Colon (tissue), 2 donors: ENCODE results near the gene USP37.

Source experiments
- FAIRE-seq: peaks from 2 replicates; lab custom pipeline; 2012; peaks lifted over from hg19 to GRCh38; lab: Jason Lieb, UNC
- donor health status: control.
- donor health status: control.

Gene USP37

DNA sequence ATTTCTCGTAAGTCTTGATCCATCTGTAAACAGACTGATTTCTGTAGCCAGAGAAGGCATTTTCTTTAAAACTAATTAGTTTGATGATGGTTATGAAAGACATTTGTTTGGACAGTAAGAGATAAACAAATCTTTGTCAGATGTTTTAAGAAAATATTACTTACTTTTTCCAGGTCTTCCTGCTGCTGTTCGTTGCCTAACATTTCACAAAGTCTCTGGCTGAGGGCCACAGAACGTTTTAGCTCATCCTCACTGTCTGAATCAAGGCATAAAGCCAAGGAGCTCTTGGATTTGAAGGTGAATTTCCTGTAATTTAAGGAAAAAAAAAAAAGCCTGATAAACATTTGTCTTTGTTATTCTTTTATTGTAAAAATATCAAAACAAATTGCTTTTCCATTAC is 91.5 kb downstream of the USP37 start:
- no peak for FAIRE-seq

DNA sequence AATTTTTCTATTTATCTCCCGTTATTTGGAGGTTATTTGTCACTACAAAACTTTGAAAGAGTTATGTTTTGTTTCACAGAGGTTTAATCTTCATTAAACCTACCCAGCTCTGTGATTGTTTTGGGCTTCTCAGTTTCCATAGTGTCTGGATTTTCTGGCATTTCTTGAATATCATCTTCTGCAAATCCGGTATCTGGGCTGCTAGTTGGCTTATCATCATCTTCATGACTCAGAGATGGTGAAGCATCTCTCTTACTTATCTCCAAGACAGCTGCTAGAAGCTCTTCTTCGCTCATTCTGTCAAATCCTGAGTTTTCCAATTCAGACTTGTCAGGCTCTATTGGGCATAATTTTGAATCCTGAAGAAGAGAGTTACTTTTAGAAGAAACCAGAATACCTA is 93.6 kb downstream of the USP37 start:
- no peak for FAIRE-seq

DNA sequence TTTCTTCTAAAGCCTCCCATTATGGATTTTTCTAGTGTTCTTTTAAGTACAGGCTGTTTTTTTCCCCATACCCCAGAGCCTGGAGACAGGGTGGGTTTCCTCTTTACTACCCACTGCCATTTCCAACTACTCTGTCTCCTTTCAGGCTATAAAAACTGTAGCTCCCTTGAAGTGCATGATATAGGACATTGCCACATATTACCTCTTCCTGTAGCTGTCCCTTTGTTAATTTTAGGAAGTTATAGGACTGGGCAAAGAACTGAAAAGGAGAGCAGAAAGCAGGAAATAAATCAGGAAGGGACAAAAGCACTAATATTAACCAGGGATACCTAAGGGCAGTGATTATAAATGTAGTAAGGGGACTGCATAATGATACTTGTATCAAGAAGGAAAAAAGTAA is 95.2 kb downstream of the USP37 start:
- no peak for FAIRE-seq

DNA sequence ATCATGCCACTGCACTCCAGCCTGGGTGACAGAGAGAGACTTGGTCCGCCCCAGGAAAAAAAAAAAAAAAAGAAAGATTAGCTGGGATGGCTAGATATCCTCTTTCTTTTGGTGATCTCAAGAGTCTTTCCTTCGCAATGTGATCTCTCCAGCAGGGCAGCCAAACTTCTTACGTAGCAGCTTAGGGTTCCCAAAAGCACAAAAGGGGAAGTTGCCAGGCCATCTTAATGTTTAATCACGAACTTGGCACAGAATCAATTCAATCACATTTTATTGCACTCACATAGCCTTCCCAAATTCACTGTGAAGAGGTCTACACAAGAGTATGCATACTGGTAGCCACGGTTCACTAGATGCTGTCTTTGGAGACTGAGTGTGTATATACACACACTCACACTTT is 96.2 kb downstream of the USP37 start:
- no peak for FAIRE-seq

DNA sequence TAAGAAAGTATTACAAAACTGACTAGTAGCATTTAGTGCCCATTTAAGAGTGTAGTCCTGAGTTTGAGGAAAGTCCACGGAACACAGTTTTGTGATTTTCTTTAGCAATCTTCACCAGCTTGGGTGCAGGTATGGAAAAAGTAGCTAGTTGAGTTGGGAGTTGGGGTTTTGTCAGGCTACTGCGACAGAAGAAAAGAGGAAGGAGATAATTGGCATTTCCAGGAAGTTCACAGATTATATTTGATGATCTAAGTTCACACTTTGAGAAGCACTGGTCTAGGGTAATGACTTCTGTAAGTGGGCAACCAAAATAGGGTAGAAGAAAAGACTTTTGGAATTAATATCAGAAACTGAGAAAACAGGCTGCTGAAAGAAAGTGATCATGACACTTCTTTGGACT is 97.1 kb downstream of the USP37 start:
- FAIRE-seq, result no peak

DNA sequence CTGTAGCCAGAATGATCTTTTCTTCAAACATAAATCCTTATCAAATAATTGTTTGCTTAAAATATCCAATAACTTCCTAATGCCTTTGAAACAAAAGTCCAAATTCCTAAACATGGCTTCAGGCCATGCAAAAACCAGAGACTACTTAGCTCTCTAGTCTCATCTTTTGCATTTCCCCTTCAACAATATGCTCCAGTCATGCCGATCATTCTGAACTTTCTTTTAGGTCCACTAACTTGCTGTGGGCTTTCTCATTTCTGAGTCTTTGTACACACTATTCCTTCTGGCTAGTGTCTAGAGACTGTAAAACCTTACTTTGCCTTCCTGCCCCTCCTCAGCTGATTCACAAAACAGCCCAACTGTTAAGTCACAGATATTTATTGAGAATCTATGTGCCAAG is 97.7 kb downstream of the USP37 start:
- FAIRE-seq, result no peak

DNA sequence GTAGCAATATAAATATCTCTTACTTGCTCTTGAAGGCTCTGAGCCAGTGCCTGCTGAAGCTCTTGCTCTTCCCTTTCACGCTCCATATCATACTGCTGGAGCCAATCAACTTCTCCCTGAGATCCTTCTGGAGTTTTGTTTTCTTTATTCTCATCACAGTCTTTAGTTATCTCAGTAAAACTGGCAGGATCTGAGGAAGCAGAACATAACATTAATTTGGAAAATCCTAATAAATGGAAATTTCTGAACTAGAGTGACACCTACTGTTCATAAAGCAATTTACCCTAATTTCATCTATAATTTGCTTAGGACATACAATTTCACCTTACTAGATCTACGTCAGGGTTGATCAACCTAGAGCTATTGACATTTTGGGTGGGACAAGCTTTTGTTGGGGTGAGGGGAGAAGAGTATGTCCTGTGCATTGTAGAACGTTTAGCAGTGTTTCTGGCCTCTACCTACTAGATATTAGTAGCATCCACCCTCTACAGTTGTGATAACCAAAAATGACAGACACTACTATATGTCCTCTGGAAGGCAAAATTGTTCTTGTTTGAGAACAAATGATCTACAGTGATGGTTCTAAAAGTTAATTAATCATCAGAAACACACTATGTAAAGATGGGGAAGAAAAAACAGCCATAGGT is 102.0 kb downstream of the USP37 start:
- FAIRE-seq, result no peak

DNA sequence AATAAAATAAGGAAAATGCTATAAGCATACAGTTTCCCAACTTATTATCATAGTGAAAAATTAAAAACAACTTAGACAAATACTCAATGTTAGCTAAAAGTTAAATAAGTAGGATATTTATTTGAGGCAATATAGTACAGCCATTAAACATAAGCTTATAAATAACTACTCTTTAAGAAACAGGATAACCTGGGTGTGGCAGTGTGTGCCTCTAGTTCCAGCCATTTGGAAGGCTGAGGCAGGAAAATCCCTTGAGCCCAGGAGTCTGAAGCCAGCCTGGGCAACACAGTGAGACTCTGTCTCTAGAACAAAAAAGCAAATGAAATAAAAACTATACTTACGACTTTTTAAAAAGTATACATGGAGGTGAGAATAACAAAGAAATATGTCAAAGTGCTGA is 109.6 kb downstream of the USP37 start:
- no peak for FAIRE-seq

DNA sequence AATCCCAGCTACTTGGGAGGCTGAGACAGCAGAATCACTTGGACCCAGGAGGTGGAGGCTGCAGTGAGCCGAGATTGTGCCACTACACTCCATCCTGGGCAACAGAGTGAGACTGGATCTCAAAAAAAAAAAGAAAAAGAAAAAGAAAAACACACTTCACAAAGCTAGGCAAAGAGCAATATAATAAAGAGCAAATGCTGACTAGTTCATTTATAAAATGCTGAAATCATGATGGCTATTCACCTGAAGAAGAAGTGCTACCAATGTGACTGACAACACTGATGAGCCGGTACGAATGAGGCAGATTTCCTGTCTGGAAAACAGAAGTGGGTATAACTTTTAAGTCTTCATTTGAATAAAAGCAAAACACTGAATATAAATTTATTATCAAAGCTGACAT is 111.3 kb downstream of the USP37 start:
- no peak for FAIRE-seq

DNA sequence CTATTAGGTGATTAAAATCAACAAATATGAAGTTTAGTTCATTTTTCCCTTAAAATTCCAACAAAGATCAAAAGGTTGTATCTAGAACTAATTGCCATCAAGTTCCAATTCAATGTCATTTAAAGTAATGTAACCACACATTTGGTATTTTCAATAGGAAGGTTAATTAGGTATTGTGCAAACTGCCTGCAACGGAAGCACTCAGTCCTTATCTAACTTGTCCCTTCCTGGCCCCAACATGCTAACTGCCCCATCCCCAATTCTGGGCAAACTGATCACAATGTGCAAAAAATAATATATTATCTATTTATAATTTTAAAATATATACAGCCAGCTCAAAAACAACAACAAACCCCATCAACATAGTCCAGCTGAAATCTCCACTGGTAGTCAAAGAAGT is 116.1 kb downstream of the USP37 start:
- FAIRE-seq, result no peak

DNA sequence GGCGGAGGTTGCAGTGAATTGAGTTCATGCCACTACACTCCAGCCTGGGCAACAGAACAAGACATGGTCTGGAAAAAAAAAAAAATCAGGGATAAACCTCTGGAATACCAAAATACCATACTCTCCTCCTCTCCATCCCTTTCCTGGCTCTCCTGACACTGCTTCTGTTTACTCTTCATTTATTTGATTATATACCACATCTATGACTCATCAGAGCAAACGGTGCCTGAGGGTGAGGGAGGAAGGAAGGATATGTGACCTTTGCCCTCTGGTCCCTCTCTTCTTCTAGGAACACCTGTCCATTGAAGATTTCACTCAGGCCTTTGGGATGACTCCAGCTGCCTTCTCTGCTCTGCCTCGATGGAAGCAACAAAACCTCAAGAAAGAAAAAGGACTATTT is 119.2 kb downstream of the USP37 start:
- FAIRE-seq, result no peak

DNA sequence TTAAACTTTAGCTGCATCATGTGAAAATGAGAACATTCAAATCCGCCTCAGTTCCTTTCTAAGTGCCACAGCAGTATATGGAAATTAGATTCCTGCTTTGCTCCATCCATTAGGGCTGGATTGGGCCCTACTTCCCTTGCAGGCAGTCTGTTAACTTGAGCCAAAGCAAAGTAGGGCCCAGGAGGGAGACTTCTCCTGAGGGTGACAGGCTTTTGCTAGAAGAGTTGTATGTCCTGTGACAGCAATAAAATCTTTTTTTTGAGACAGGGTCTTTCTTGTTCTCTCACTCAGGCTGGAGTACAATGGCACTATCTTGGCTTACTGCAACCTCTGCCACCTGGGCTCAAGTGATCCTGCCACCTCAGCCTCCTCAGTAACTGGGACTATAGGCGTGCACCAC is 121.1 kb downstream of the USP37 start:
- no peak for FAIRE-seq

DNA sequence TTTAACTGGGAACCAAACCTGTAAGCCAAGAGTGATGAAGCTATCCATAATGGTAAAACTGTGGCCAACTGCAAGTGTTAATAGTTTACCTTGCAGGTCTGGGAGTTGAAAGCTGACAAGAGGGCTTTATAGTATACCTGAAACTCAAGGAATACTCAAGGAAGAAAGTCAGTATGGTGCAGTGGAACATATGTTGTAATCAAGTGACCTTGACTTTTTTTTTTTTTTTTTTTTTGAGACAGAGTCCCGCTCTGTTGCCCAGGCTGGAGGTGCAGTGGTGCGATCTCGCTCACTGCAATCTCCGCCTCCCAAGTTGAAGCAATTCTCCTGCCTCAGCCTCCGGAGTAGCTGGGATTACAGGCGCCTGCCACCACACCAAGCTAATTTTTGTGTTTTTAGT is 121.6 kb downstream of the USP37 start:
- FAIRE-seq, result no peak

DNA sequence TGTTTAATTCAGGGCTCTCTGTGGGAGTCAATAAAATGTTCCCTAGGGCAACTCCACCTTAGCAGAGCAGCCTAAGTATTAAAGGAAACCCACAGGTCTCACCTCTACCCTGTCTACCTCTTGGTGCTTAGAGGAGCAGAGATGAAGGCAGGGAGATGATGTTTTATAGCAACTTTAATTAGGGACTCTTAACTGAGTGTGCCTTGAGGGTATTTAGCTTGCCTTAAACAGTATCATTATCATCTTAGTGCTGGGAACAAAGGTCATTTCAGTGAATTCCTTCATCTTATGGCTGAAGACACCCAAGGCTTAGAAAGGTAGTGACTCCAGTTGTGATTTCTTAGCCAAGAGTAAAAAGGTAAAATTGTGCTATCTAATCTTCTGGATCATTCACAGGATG is 122.5 kb downstream of the USP37 start:
- FAIRE-seq, result no peak

DNA sequence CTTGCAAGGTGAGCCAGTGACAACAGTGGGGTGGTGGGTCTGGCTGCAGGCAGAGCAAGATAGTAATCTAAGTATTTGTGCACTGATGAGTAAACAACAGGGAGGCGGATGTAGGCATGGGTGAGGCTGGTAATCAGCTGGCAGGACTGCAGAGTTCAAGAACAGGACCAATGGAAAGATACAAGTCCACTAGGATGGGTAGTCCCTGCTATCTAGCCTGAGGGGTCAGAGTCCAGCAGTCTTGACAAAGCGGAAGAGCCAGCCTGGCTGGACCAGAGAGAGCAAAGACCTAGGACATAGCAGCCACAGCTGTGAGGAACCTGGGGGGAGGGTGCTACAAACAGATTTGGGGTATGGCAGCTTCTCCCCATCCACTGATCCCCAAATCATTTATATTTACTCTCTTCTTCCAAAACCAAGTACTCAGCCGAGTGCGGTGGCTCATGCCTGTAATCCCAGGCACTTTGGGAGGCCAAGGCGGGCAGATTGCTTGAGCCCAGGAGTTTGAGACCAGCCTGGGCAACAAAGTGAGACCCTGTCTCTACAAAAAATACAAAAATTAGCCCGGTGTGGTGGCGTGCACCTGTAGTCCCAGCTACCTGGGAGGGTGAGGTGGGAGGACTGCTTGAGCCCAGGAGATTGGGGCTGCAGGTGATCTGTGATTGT is 123.3 kb downstream of the USP37 start:
- FAIRE-seq, result no peak

DNA sequence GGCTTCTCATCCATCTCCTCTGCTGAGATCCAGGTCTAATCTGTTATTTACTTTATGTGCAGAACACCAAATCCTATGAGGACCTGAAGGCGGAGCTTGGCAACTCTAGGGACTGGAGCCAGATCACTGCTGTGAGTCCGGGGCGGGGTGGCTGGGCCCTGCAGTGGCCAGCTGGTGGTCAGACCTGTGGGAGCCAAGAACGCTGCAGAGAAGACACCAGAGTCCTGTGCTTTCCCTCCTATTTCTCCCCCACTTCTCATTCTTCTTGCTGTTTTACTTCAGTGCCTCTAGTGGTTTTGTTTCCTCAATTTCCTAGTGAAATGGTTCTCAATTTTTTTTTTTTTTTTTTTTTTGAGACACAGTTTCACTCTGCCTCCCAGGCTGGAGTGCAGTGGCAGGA is 129.6 kb downstream of the USP37 start:
- no peak for FAIRE-seq

DNA sequence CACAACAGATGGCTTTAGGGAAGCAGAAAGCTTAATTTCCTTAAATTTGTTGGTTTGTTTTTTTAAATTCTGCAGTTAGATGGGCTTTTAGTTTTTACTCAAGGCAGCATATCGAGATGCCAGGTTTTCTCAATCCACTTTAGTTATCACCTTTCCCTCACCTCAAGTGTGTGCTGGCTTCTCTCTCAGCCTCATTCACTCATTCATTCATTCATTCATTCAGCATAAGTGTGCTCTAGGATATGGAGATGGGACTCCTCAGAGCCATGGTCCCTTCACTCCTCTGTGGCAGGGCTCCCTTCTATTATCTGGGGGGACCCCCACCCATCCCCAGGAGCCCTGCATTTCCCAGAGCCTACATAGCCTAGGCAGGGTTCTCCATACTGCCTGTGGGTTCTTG is 130.2 kb downstream of the USP37 start:
- FAIRE-seq, result no peak

DNA sequence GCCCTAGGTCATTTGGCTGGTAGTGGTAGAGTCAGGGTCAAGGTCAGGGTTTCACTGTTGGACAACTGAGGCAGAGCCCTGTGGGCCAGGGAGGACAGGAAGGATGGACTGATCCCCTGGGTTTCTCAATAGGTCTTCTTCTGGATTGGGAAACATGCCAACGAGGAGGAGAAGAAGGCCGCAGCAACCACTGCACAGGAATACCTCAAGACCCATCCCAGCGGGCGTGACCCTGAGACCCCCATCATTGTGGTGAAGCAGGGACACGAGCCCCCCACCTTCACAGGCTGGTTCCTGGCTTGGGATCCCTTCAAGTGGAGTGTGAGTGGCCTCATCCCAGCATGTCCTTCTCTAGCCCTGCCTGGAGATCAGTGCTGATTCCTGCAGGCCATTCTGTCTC is 131.2 kb downstream of the USP37 start:
- no peak for FAIRE-seq

DNA sequence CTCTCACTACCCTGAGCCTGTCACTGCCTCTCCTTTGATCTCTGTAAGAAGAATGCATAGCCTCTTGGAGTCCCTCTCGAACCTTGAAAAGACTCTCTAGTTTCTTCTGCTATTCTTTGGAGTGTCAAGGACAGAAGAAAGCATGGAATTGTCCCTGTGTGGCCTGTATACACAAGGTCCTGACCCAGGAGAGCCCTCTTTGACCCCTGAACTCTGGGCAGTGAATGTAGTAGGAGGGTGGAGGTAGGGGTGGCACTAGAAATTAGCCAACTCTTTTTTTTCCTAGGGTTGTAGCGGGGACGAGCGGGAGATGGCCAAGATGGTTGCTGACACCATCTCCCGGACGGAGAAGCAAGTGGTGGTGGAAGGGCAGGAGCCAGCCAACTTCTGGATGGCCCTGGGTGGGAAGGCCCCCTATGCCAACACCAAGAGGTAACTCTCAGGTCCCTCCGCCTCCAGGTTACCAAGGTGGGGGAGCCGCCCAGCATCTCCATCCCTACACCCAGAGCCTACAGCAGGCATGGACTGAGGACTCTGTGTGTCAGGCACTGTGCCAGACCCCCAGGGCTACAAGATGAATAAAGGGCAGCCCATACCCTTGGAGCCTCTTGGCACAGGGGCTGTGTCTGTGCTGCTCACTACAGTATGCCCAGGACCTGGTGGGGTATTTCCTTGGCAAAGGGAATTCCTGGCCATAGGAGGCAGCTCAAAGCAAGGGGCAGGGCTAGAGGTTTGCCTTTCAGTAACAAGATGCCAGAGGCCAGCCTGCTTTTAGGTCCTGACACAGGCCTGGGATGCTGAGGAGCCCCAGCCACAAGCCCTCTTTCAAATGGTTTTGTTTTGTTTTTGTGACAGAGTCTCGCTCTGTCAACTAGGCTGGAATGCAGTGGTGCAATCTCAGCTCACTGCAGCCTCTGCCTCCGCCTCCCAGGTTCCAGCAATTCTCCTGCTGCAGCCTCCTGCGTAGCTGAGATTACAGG is 132.9 kb downstream of the USP37 start:
- FAIRE-seq, result no peak

DNA sequence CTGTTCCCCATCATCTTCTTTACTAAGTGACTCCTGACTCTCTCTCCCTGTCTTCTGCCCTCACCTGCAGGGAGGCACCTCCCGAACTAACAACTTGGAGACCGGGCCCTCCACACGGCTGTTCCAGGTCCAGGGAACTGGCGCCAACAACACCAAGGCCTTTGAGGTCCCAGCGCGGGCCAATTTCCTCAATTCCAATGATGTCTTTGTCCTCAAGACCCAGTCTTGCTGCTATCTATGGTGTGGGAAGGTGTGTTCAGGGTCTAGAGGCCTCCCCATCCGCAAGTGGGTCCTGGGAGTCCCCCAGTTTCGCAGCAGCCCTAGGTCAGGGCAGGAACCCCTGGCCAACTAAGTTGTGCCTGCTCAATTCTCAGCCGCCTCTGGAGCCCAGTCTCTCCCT is 133.7 kb downstream of the USP37 start:
- no peak for FAIRE-seq

DNA sequence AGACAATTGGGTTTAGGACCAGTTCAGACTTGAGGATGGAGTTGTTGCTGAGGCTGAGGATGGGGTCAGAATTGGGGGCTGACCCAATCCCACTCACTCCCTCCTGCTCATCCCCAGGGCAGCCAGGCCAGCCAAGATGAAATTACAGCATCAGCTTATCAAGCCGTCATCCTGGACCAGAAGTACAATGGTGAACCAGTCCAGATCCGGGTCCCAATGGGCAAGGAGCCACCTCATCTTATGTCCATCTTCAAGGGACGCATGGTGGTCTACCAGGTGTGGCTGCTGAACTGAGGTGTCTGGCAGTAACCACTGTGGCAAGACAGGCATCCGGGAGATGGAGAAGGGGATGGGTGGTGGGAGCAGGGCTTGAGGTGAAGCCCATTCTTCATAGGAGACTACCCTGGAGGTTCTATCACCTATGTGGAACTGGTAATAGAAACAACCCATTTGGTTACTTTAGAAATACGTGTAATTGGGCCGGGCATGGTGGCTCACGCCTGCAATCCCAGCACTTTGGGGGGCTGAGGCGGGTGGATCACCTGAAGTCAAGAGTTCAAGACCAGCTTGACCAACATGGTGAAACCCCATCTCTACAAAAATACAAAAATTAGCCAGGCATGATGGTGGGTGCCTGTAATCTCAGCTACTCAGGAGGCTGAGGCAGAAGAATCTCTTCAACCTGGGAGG is 135.3 kb downstream of the USP37 start:
- FAIRE-seq, result no peak

DNA sequence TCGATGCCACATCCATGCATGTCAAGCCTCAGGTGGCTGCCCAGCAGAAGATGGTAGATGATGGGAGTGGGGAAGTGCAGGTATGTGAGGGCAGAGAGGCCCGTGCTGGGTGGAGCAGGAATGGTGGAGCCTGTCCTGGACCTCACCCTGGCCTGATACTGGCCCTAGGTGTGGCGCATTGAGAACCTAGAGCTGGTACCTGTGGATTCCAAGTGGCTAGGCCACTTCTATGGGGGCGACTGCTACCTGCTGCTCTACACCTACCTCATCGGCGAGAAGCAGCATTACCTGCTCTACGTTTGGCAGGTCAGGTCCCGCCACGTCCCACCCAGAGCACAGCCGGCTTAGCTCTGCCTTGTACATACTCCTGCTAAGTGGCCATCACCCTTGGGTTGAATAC is 136.3 kb downstream of the USP37 start:
- no peak for FAIRE-seq

DNA sequence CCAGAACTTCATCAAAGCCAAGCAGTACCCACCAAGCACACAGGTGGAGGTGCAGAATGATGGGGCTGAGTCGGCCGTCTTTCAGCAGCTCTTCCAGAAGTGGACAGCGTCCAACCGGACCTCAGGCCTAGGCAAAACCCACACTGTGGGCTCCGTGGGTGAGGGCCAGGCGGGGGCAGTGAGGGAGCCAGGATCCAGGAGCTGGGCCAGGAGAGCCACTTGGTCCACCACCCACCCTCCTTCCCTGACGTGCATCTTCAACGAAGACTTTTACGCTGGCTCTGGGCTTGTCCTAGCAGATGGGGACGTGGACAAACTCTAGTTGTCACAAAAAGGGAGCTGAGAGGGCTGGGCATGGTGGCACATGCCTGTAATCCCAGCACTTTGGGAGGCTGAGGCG is 137.4 kb downstream of the USP37 start:
- no peak for FAIRE-seq
